HPDE6-E6E7 (cell line): ENCODE data around the gene ANXA10.
"Not testable (repeated sequence)": the region's sequence is repeated elsewhere in the genome, so short reads cannot be mapped to it uniquely, and the experiment has no call there.

Experiments
- DNase-seq: peaks from one replicate; pipeline ENCODE4 v3.0.0; 2011; ENCODE audit warnings: missing footprints; ENCODE audit errors: extremely low spot score

Gene ANXA10

GRCh38 chr4:168118116-168118655 is 25.8 kb downstream of the ANXA10 start:
- no peak for DNase-seq

GRCh38 chr4:168119100-168119499 is 26.8 kb downstream of the ANXA10 start:
- DNase-seq, result no peak

GRCh38 chr4:168119890-168120289 is 27.6 kb downstream of the ANXA10 start:
- no peak for DNase-seq

GRCh38 chr4:168120811-168121210 is 28.5 kb downstream of the ANXA10 start:
- DNase-seq, result no peak

- peak; percentile 50 for DNase-seq
Observed at GRCh38 chr4:168124008-168124641, 31.8 kb downstream of the ANXA10 start.

- no peak for DNase-seq
Observed at GRCh38 chr4:168126952-168127351, 34.6 kb downstream of the ANXA10 start.

- DNase-seq, result no peak
Observed at GRCh38 chr4:168128601-168129000, 36.3 kb downstream of the ANXA10 start.

- DNase-seq, result no peak
Observed at GRCh38 chr4:168129046-168129772, 36.9 kb downstream of the ANXA10 start.

GRCh38 chr4:168129802-168130201 is 37.5 kb downstream of the ANXA10 start:
- no peak for DNase-seq

GRCh38 chr4:168131196-168131595 is 38.9 kb downstream of the ANXA10 start:
- DNase-seq, result no peak

GRCh38 chr4:168134651-168135050 is 42.3 kb downstream of the ANXA10 start:
- no peak for DNase-seq

GRCh38 chr4:168135860-168136259 is 43.5 kb downstream of the ANXA10 start:
- DNase-seq, result not testable (repeated sequence)

GRCh38 chr4:168137695-168138094 is 45.4 kb downstream of the ANXA10 start:
- not testable (repeated sequence) for DNase-seq

GRCh38 chr4:168138143-168138542 is 45.8 kb downstream of the ANXA10 start:
- no peak for DNase-seq

GRCh38 chr4:168139336-168139735 is 47.0 kb downstream of the ANXA10 start:
- peak; percentile 23 for DNase-seq

GRCh38 chr4:168141733-168142132 is 49.4 kb downstream of the ANXA10 start:
- no peak for DNase-seq

GRCh38 chr4:168143601-168144000 is 51.3 kb downstream of the ANXA10 start:
- no peak for DNase-seq

- DNase-seq, result no peak
Observed at GRCh38 chr4:168150420-168151050, 58.2 kb downstream of the ANXA10 start.

- no peak for DNase-seq
Observed at GRCh38 chr4:168151327-168151726, 59.0 kb downstream of the ANXA10 start.

GRCh38 chr4:168152837-168153500 is 60.6 kb downstream of the ANXA10 start:
- no peak for DNase-seq

- peak; percentile 23 for DNase-seq
Observed at GRCh38 chr4:168153596-168154440, 61.5 kb downstream of the ANXA10 start.
